Ovary (tissue), 9 donors: Measurements from ENCODE around the gene TDRD3. TPM values are rescaled to one million over a fixed set of nuclear protein-coding genes. Genes with fewer than 3 reads are reported as not detected.

Experiments
- DNase-seq, 5 donors: peaks; one replicate each; pipeline ENCODE4 v3.0.0-alpha.2; 2019 to 2020
- H3K27ac ChIP-seq, 2 donors: fragments of 200-600 bp; one replicate each; pipeline versions ENCODE4 v1.5.1 to v1.8.0; 2019 to 2022
- H3K27me3 ChIP-seq: fragments of 200-600 bp; one replicate; pipeline ENCODE4 v1.8.0; 2022
- H3K36me3 ChIP-seq: fragments of 200-600 bp; sonication (generic); one replicate; pipeline ENCODE4 v1.5.1; 2019
- H3K4me1 ChIP-seq: one replicate; pipeline ENCODE4 v1.8.1; 2013; ENCODE audit warnings: mild to moderate bottlenecking, moderate library complexity; ENCODE audit not compliant: insufficient read depth
- H3K4me3 ChIP-seq: fragments of 200-600 bp; sonication (generic); one replicate; pipeline ENCODE4 v1.5.1; 2017
- H3K9me3 ChIP-seq, 2 donors: fragments of 200-600 bp in 1 of 2; sonication (generic) in 1 of 2; one replicate each; pipeline versions ENCODE4 v1.5.1 to v1.8.1; 2013 to 2019; ENCODE audit warnings: mild to moderate bottlenecking in 1 of 2, moderate library complexity in 1 of 2
- EP300 ChIP-seq: sonication (generic); formaldehyde crosslinking; IDR thresholded peaks from one replicate; pipeline ENCODE4 v1.6.1; 2017; ENCODE audit warnings: antibody characterized with exemption
- POLR2A ChIP-seq: fragments of 450-650 bp; IDR thresholded peaks from one replicate; pipeline ENCODE4 v1.6.1; 2017; ENCODE audit warnings: antibody characterized with exemption, mild to moderate bottlenecking, moderate library complexity
- WGBS, 3 donors: extraction: QIAGEN DNeasy Blood & Tissue Kit in 1 of 3; methylation state at CpG; one replicate each; pipeline versions ENCODE4 v1.1.5 to v1.1.7; 2013 to 2017; 5-methylcytosine and 5-hydroxymethylcytosine counted together
- intact Hi-C, 4 donors: fragments of 100-400 bp; cut with DNase I; formaldehyde crosslinking; loops; one replicate each; pipeline versions ENCODE4 v1.11.0 to v1.15.1; 2022 to 2023
- polyA plus RNA-seq, 2 donors: library from polyadenylated mRNA; stranded (reverse); fragments of 200-250 nt in 1 of 2; fragments of 350-450 nt in 1 of 2; fragmentation: Illumina TruSeq in 1 of 2; extraction: RNeasy Lipid Tissue Mini Kit (QIAGEN cat#74804) in 1 of 2; gene quantifications; one replicate each; pipeline ENCODE4 v1.2.3, GENCODE V29; 2013 to 2014
- small RNA-seq: library from RNA; depleted of rRNA; stranded (forward); fragments of <200 nt; gene quantifications from one replicate; pipeline ENCODE3, GENCODE V24; 2016
- total RNA-seq, 7 donors: library from RNA; depleted of rRNA in 2 of 7; stranded (reverse); fragments of >200 nt in 2 of 7; fragmentation: NEBNext Ultra II Directional in 3 of 7; extraction: Animal tissue kit (Norgen Biotek cat#: 25700) in 3 of 7; gene quantifications; one replicate each; pipeline versions ENCODE4 v1.1.0 to v1.2.4, GENCODE V29; 2016 to 2023
- TF ChIP-seq, protein P1 (sequence below), 3 donors: fragments of 450-650 bp in 2 of 3; fragments of 200-600 bp in 1 of 3; IDR thresholded peaks; one replicate each; pipeline versions ENCODE4 v1.5.1 to v1.8.0; 2016 to 2022; ENCODE audit warnings: antibody characterized with exemption in 3 of 3, mild to moderate bottlenecking in 1 of 3
- donor health status: DM: no; HTN: no; CAD: no; lungs with moderate emphysema.
- donor health status: DM: no; HTN: no; CAD: no.
- donor health status: Bipolar disorder and iron deficiency.
- donor health status: DM: yes; HTN: yes; CAD: no.
- donor health status: DM: no; HTN: no; CAD: no.
- donor health status: DM: yes; HTN: yes; CAD: no.

The TDRD3 gene
- total and polyA plus RNA-seq, 9 donors: 15.8 to 63.0 (median 40.8) TPM

DNA sequence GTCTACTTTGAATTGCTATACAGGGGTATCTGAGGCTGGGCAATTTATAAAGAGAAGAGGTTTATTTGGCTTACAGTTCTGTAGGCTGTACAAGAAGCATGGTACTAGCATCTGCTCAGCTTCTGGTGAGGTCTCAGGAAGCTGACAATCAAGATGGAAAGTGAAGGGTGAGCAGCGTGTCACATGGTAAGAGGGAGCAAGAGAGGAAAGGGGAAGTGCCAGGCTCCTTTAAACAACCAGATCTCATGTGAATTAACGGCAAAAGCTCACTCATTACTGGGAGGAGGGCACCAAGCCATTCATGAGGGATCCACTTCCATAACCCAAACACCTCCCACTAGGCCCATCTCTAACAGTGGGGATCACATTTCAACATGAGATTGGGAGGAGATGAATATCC lies 222.4 kb downstream of the TDRD3 start:
- H3K27ac ChIP-seq: no peak overlapping the region
- no peaks in the 10 kb centered on the region for H3K9me3 ChIP-seq
- no peak overlapping the region for H3K4me3 ChIP-seq
- DNase-seq: no peak
- H3K36me3 ChIP-seq: no peaks in the 10 kb centered on the region
- WGBS, 3 donors: 88 to 95% (median 89%) methylated on average over 2 of the region's 2 CpGs
- H3K4me1 ChIP-seq: no peaks in the 10 kb centered on the region
- H3K27me3 ChIP-seq: no peaks in the 10 kb centered on the region
- TF ChIP-seq, protein P1, sequence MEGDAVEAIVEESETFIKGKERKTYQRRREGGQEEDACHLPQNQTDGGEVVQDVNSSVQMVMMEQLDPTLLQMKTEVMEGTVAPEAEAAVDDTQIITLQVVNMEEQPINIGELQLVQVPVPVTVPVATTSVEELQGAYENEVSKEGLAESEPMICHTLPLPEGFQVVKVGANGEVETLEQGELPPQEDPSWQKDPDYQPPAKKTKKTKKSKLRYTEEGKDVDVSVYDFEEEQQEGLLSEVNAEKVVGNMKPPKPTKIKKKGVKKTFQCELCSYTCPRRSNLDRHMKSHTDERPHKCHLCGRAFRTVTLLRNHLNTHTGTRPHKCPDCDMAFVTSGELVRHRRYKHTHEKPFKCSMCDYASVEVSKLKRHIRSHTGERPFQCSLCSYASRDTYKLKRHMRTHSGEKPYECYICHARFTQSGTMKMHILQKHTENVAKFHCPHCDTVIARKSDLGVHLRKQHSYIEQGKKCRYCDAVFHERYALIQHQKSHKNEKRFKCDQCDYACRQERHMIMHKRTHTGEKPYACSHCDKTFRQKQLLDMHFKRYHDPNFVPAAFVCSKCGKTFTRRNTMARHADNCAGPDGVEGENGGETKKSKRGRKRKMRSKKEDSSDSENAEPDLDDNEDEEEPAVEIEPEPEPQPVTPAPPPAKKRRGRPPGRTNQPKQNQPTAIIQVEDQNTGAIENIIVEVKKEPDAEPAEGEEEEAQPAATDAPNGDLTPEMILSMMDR (IDR thresholded peaks at IDR 0.05): no peak
- TF ChIP-seq EP300 (no peak), POLR2A (no peak)
- intact Hi-C loops: no loop called here

DNA sequence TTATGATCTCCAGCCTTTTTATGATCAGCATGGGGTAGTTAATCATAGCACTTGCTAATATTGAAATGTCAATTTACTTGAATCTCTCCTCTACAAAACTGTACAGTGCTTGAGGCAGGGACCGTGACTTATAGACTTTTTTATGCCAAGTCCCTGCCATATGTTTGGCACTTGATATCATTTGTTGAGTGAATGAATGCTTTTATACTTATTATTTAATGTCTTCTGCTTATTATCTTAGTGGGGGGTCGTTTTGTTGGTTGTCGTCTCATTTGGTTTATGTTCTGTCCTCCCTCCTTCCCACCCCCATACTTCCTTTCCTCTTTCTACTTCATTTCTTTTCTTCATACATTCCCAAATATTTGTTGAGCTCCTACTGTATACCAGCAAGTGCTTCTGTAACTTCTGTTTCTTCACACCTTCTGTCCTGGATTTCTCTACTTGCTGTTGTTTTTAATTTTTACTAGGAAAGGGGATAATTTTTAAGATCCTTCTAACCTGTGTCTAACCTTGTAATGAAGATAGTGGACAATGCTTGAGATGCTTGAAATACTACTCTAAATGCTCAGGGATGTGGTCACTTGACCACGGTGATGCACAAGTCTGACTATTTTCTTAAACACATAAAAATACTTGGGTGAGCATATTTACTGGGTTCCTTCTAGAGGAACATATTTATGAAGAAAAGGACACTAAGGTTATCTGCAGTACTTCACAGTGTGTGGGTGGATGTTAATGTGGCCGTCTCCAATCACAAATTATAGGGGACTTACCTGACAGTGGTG lies 223.8 kb downstream of the TDRD3 start:
- no peak for DNase-seq
- no peak for TF ChIP-seq EP300
- TF ChIP-seq, protein P1 (IDR thresholded peaks at IDR 0.05): no peak
- TF ChIP-seq POLR2A: no peak
- WGBS, 3 donors: 34 to 44% (median 38%) methylated on average over 5 of the region's 5 CpGs
- H3K9me3 ChIP-seq: no peaks in the 10 kb centered on the region
- no peaks in the 10 kb centered on the region for H3K4me1 ChIP-seq
- no peak overlapping the region for H3K4me3 ChIP-seq
- no peaks in the 10 kb centered on the region for H3K36me3 ChIP-seq
- no peak overlapping the region for H3K27ac ChIP-seq
- H3K27me3 ChIP-seq: no peaks in the 10 kb centered on the region
- intact Hi-C loops: no loop called here

DNA sequence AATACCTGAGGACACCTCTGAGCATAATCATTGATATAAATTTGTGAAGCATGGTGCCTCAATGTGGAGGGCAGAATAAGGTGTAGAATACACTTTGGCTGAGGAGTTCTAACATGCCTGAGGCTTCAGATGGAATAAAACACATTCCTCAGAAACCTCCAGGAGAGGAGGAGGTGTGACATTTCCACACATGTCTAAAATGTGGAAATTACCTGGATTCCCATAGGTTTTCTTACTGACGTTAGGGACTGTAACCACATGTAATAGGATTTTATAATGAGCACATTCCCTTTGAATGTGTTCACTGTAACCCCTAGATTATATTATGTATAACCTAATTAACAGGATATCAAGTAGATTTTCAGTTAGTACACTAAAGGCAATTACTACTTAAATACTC lies 226.1 kb downstream of the TDRD3 start:
- Histone ChIP-seq H3K27ac (no peak overlapping the region), H3K4me1 (no peaks in the 10 kb centered on the region), H3K27me3 (no peaks in the 10 kb centered on the region), H3K4me3 (no peak overlapping the region), H3K36me3 (no peaks in the 10 kb centered on the region), H3K9me3 (no peaks in the 10 kb centered on the region)
- no peak for DNase-seq
- 63 to 81% (median 70%) methylated on average over 1 of the region's 1 CpG for WGBS, 3 donors
- TF ChIP-seq, protein P1 (IDR thresholded peaks at IDR 0.05): no peak
- TF ChIP-seq EP300 (no peak), POLR2A (no peak)
- intact Hi-C loops: no loop called here

Small RNA genes within 50 kb of the gene (small RNA-seq; reads per million reads assigned to genes)
- gene RNA5SP31: not detected

Other genes with a start within 250 kb of the TDRD3 start
- gene DIAPH3, start 233.3 kb upstream of the TDRD3 start, total RNA-seq: 1 to 10 TPM in 1 of 7 donors, under 1 TPM in 5, not detected in 1; 0.13 to 2.6 (median 0.35) TPM
- gene DIAPH3, start 233.3 kb upstream of the TDRD3 start, polyA plus RNA-seq: 1 to 10 TPM in 1 of 2 donors, under 1 TPM in 1; 0.42 to 1.2 TPM